Activated naive CD8-positive, alpha-beta T cell treated with anti-CD3 and anti-CD28 coated beads, Interleukin-2, amount 50 U/mL, for 24 hours (primary cell): ENCODE measurements around the gene ASTN2.

Experiments
- ATAC-seq: fragments of 150-1000 bp; cut with Tn5 transposase; one replicate; pipeline ENCODE4 v1.10.0; 2021
- DNase-seq: peaks from one replicate; pipeline ENCODE4 v3.0.0; 2021
- H3K27ac Mint-ChIP-seq: one replicate; pipeline ENCODE4 v1.8.0; 2021; ENCODE audit warnings: mild to moderate bottlenecking, mixed read lengths
- H3K27me3 Mint-ChIP-seq: one replicate; pipeline ENCODE4 v1.8.0; 2021; ENCODE audit warnings: mixed read lengths
- H3K36me3 Mint-ChIP-seq: one replicate; pipeline ENCODE4 v1.8.0; 2021; ENCODE audit warnings: low read depth, mixed read lengths
- H3K4me1 Mint-ChIP-seq: one replicate; pipeline ENCODE4 v1.8.0; 2021; ENCODE audit warnings: mixed read lengths
- H3K4me3 Mint-ChIP-seq: one replicate; pipeline ENCODE4 v1.8.0; 2021; ENCODE audit warnings: mild to moderate bottlenecking, moderate library complexity, mixed read lengths
- H3K9me3 Mint-ChIP-seq: one replicate; pipeline ENCODE4 v1.8.0; 2021; ENCODE audit warnings: mixed read lengths

The ASTN2 gene

GRCh38 chr9:116671605-116672004 is 743.3 kb downstream of the ASTN2 start:
- H3K4me3 Mint-ChIP-seq: no peak overlapping the region
- H3K4me1 Mint-ChIP-seq: no peaks in the 10 kb centered on the region
- no peak for DNase-seq
- no peak for ATAC-seq
- peaks cover 17% of the 10 kb centered on the region for H3K9me3 Mint-ChIP-seq
- H3K36me3 Mint-ChIP-seq: peaks cover 8% of the 10 kb centered on the region
- no peaks in the 10 kb centered on the region for H3K27me3 Mint-ChIP-seq
- H3K27ac Mint-ChIP-seq: no peak overlapping the region

- H3K4me3 Mint-ChIP-seq: no peak overlapping the region
- no peak for ATAC-seq
- no peaks in the 10 kb centered on the region for H3K27me3 Mint-ChIP-seq
- H3K9me3 Mint-ChIP-seq: peaks cover 8% of the 10 kb centered on the region
- no peak for DNase-seq
- no peak overlapping the region for H3K27ac Mint-ChIP-seq
- H3K4me1 Mint-ChIP-seq: peaks cover 3% of the 10 kb centered on the region
- peaks cover 2% of the 10 kb centered on the region for H3K36me3 Mint-ChIP-seq
Observed at GRCh38 chr9:116668970-116669695, 745.7 kb downstream of the ASTN2 start.

GRCh38 chr9:116663581-116663980 is 751.3 kb downstream of the ASTN2 start:
- H3K36me3 Mint-ChIP-seq: no peaks in the 10 kb centered on the region

GRCh38 chr9:116662646-116663310 is 752.1 kb downstream of the ASTN2 start:
- Mint-ChIP-seq H3K27me3 (no peaks in the 10 kb centered on the region), H3K27ac (no peak overlapping the region), H3K36me3 (no peaks in the 10 kb centered on the region), H3K4me3 (no peak overlapping the region), H3K4me1 (peaks cover 3% of the 10 kb centered on the region), H3K9me3 (no peaks in the 10 kb centered on the region)
- ATAC-seq: no peak
- DNase-seq: no peak

More at GRCh38 chr9:116663581-116663980, 751.3 kb downstream of the ASTN2 start:
- no peak for ATAC-seq
- Mint-ChIP-seq H3K27ac (no peak overlapping the region), H3K9me3 (no peaks in the 10 kb centered on the region), H3K4me1 (peaks cover 3% of the 10 kb centered on the region), H3K27me3 (no peaks in the 10 kb centered on the region), H3K4me3 (no peak overlapping the region)
- DNase-seq: no peak

GRCh38 chr9:116661037-116661954 is 753.6 kb downstream of the ASTN2 start:
- DNase-seq (peak; percentile 2), ATAC-seq (no peak)
- no peak overlapping the region for H3K4me3 Mint-ChIP-seq
- H3K4me1 Mint-ChIP-seq: peaks cover 3% of the 10 kb centered on the region
- H3K27ac Mint-ChIP-seq: no peak overlapping the region
- no peaks in the 10 kb centered on the region for H3K36me3 Mint-ChIP-seq
- H3K27me3 Mint-ChIP-seq: no peaks in the 10 kb centered on the region
- no peaks in the 10 kb centered on the region for H3K9me3 Mint-ChIP-seq

GRCh38 chr9:116658265-116658664 is 756.6 kb downstream of the ASTN2 start:
- DNase-seq (no peak), ATAC-seq (no peak)
- Mint-ChIP-seq H3K4me1 (no peaks in the 10 kb centered on the region), H3K27ac (no peak overlapping the region), H3K9me3 (no peaks in the 10 kb centered on the region), H3K27me3 (no peaks in the 10 kb centered on the region), H3K36me3 (no peaks in the 10 kb centered on the region), H3K4me3 (no peak overlapping the region)

GRCh38 chr9:116656977-116657376 is 757.9 kb downstream of the ASTN2 start:
- Mint-ChIP-seq H3K4me1 (no peaks in the 10 kb centered on the region), H3K27ac (no peak overlapping the region), H3K9me3 (no peaks in the 10 kb centered on the region), H3K4me3 (no peak overlapping the region), H3K27me3 (no peaks in the 10 kb centered on the region), H3K36me3 (no peaks in the 10 kb centered on the region)
- ATAC-seq: no peak
- no peak for DNase-seq

- Mint-ChIP-seq H3K27me3 (no peaks in the 10 kb centered on the region), H3K36me3 (no peaks in the 10 kb centered on the region), H3K4me1 (no peaks in the 10 kb centered on the region), H3K27ac (no peak overlapping the region), H3K4me3 (no peak overlapping the region), H3K9me3 (no peaks in the 10 kb centered on the region)
- DNase-seq: no peak
- no peak for ATAC-seq
Observed at GRCh38 chr9:116656501-116656971, 758.3 kb downstream of the ASTN2 start.

GRCh38 chr9:116654059-116654355 is 760.9 kb downstream of the ASTN2 start:
- DNase-seq (no peak), ATAC-seq (no peak)
- H3K27me3 Mint-ChIP-seq: no peaks in the 10 kb centered on the region
- peaks cover 4% of the 10 kb centered on the region for H3K36me3 Mint-ChIP-seq
- no peak overlapping the region for H3K4me3 Mint-ChIP-seq
- H3K27ac Mint-ChIP-seq: no peak overlapping the region
- no peaks in the 10 kb centered on the region for H3K9me3 Mint-ChIP-seq
- no peaks in the 10 kb centered on the region for H3K4me1 Mint-ChIP-seq

GRCh38 chr9:116653348-116654058 is 761.4 kb downstream of the ASTN2 start:
- Mint-ChIP-seq H3K4me3 (no peak overlapping the region), H3K27me3 (no peaks in the 10 kb centered on the region), H3K9me3 (no peaks in the 10 kb centered on the region), H3K4me1 (no peaks in the 10 kb centered on the region), H3K36me3 (peaks cover 4% of the 10 kb centered on the region), H3K27ac (no peak overlapping the region)
- DNase-seq: no peak
- ATAC-seq: no peak

GRCh38 chr9:116647515-116647809 is 767.4 kb downstream of the ASTN2 start:
- ATAC-seq: no peak
- no peak for DNase-seq
- no peaks in the 10 kb centered on the region for H3K9me3 Mint-ChIP-seq
- H3K4me1 Mint-ChIP-seq: no peaks in the 10 kb centered on the region
- H3K4me3 Mint-ChIP-seq: no peak overlapping the region
- no peak overlapping the region for H3K27ac Mint-ChIP-seq
- H3K27me3 Mint-ChIP-seq: no peaks in the 10 kb centered on the region
- peaks cover 4% of the 10 kb centered on the region for H3K36me3 Mint-ChIP-seq

- H3K36me3 Mint-ChIP-seq: peaks cover 4% of the 10 kb centered on the region
- no peak for ATAC-seq
- no peaks in the 10 kb centered on the region for H3K27me3 Mint-ChIP-seq
- no peaks in the 10 kb centered on the region for H3K4me1 Mint-ChIP-seq
- DNase-seq: no peak
- H3K4me3 Mint-ChIP-seq: no peak overlapping the region
- no peaks in the 10 kb centered on the region for H3K9me3 Mint-ChIP-seq
- no peak overlapping the region for H3K27ac Mint-ChIP-seq
Observed at GRCh38 chr9:116646661-116647514, 768.0 kb downstream of the ASTN2 start.

- ATAC-seq (no peak), DNase-seq (no peak)
- Mint-ChIP-seq H3K4me3 (no peak overlapping the region), H3K4me1 (no peaks in the 10 kb centered on the region), H3K36me3 (no peaks in the 10 kb centered on the region), H3K9me3 (no peaks in the 10 kb centered on the region), H3K27me3 (no peaks in the 10 kb centered on the region), H3K27ac (no peak overlapping the region)
Observed at GRCh38 chr9:116644091-116644688, 770.7 kb downstream of the ASTN2 start.
